Gastroesophageal sphincter (tissue), 4 donors: ENCODE measurements around the gene MBD2. TPM values are rescaled to one million over a fixed set of nuclear protein-coding genes. Genes with fewer than 3 reads are reported as not detected.

Experiments used
- ATAC-seq: fragments of 150-250 bp; one replicate; pipeline ENCODE4 v1.9.1; 2016; ENCODE audit warnings: mild to moderate bottlenecking, moderate library complexity
- H3K27ac ChIP-seq, 4 donors: fragments of 200-600 bp; sonication (generic) in 3 of 4; 1 replicate in 3 of 4; 2 replicates in 1 of 4; pipeline ENCODE4 v1.5.1; 2016 to 2019
- H3K27me3 ChIP-seq: fragments of 200-600 bp; sonication (generic); one replicate; pipeline ENCODE4 v1.5.1; 2019
- H3K36me3 ChIP-seq, 2 donors: fragments of 200-600 bp; sonication (generic); one replicate each; pipeline ENCODE4 v1.5.1; 2019; ENCODE audit warnings: control low read depth in 1 of 2
- H3K4me1 ChIP-seq, 3 donors: fragments of 200-600 bp; sonication (generic); 1 replicate in 2 of 3; 2 replicates in 1 of 3; pipeline ENCODE4 v1.5.1; 2016 to 2019; ENCODE audit warnings: control low read depth in 2 of 3
- H3K4me3 ChIP-seq, 2 donors: fragments of 200-600 bp; sonication (generic); one replicate each; pipeline ENCODE4 v1.5.1; 2019; ENCODE audit warnings: mild to moderate bottlenecking in 1 of 2, moderate library complexity in 1 of 2
- H3K9me3 ChIP-seq, 3 donors: fragments of 200-600 bp; sonication (generic); one replicate each; pipeline ENCODE4 v1.5.1; 2017 to 2019; ENCODE audit warnings: control low read depth in 2 of 3
- CTCF ChIP-seq, 4 experiments: fragments of 200-600 bp in 2 of 4; fragments of 450-650 bp in 2 of 4; sonication (generic) in 1 of 4; IDR thresholded peaks; one replicate each; pipeline ENCODE4 v1.5.1; 2017 to 2019; ENCODE audit warnings: antibody characterized with exemption in 4 of 4, mild to moderate bottlenecking in 2 of 4, moderate library complexity in 2 of 4
- EP300 ChIP-seq: sonication (generic); formaldehyde crosslinking; IDR thresholded peaks from one replicate; pipeline ENCODE4 v1.6.1; 2017; ENCODE audit warnings: antibody characterized with exemption, mild to moderate bottlenecking
- POLR2A ChIP-seq, 2 donors: fragments of 450-650 bp; IDR thresholded peaks; one replicate each; pipeline ENCODE4 v1.6.1; 2017; ENCODE audit warnings: antibody characterized with exemption in 2 of 2, mild to moderate bottlenecking in 2 of 2, moderate library complexity in 1 of 2
- POLR2AphosphoS5 ChIP-seq: sonication (generic); formaldehyde crosslinking; IDR thresholded peaks from one replicate; pipeline ENCODE4 v1.6.1; 2017; ENCODE audit warnings: antibody characterized with exemption
- WGBS, 2 donors: methylation state at CpG; one replicate each; pipeline ENCODE4 v1.1.5; 2018; ENCODE audit warnings: low coverage in 1 of 2; 5-methylcytosine and 5-hydroxymethylcytosine counted together
- total RNA-seq, 4 donors: library from RNA; depleted of rRNA; stranded (reverse); fragments of >200 nt; gene quantifications; one replicate each; pipeline ENCODE4 v1.1.0, GENCODE V29; 2016

The MBD2 gene
- total RNA-seq, 4 donors from 2014 or later, result 29.5 to 48.5 (median 36.1) TPM

DNA sequence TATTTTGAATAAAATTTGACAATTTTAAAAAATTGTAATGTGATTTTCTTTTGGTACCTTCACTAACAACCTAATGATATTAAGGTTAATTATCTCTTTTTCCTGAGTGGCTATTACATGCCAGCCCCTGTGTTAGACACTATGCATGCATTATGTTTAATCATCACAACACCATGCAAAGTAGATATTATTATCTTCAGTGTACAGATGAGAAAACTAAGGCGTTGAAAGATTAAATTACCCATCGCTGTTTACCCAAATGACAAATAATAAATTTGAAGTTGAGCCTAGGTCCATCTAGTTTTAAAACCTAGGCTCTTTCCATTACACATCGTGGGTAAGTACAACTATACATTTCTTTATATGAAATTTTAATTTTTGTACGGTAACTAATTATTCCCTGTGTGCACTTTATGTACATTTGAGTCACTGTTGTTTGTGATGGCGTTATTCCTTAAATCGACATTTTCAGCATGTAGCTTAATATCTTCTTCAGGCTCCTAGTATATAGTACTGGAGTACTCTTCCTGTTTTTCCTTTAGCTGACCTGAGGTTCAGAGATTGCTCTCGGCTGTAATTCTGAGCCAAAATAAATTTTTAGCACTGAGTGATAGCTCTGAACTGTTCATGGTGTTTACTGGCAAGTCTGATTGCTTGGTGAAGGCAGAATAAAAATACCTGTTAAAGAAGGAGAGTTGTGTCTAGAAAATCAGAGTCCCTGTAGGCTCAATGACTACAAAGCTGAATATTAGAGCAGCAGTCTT, 13.9 kb upstream of the MBD2 start:
- H3K9me3 ChIP-seq, result no peaks in the 10 kb centered on the region
- H3K4me3 ChIP-seq, result no peak overlapping the region
- no peaks in the 10 kb centered on the region for H3K27me3 ChIP-seq
- H3K27ac ChIP-seq, result no peak overlapping the region
- no peak for TF ChIP-seq POLR2A (IDR thresholded peaks at IDR 0.05)
- H3K36me3 ChIP-seq, result no peaks in the 10 kb centered on the region
- 67 to 77% methylated on average over 6 to 7 of the region's 7 CpGs for WGBS, 2 donors
- no peak for ATAC-seq
- no peaks in the 10 kb centered on the region for H3K4me1 ChIP-seq

DNA sequence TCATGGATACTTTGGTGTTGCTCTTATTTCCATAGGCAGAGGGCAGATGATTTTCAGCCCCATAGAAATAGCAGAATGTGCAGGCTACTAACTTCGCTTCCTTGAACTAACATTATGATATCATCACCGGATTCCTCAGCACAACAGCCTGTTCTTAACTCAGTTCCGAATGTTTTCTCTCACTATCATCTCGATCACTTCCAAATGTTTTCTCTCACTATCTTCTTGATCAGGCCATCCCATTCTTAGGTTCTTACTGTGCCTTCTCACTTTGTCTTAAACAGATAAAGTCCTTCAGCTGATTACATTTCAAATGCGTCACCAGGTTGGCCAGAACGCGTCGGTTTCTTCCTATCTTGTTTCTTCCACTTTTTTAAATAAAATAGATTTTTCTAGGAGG, 11.4 kb upstream of the MBD2 start:
- no peak for ATAC-seq
- Histone ChIP-seq H3K4me1 (no peaks in the 10 kb centered on the region), H3K27me3 (no peaks in the 10 kb centered on the region), H3K9me3 (no peaks in the 10 kb centered on the region), H3K4me3 (no peak overlapping the region), H3K36me3 (no peaks in the 10 kb centered on the region), H3K27ac (no peak overlapping the region)
- TF ChIP-seq POLR2A (IDR thresholded peaks at IDR 0.05) (no peak), POLR2AphosphoS5 (no peak), CTCF (IDR thresholded peaks at IDR 0.05) (no peak)
- WGBS, 2 donors, result 78 to 87% methylated on average over 8 of the region's 8 CpGs

GRCh38 chr18:54233747-54234146, 9.3 kb upstream of the MBD2 start:
- Histone ChIP-seq H3K27ac (no peak overlapping the region), H3K4me1 (no peaks in the 10 kb centered on the region), H3K36me3 (no peaks in the 10 kb centered on the region), H3K4me3 (no peak overlapping the region), H3K9me3 (no peaks in the 10 kb centered on the region), H3K27me3 (no peaks in the 10 kb centered on the region)
- no peak for ATAC-seq
- 95% methylated on average over 4 to 5 of the region's 5 CpGs for WGBS, 2 donors
- no peak for TF ChIP-seq CTCF (IDR thresholded peaks at IDR 0.05)
- no peak for TF ChIP-seq POLR2A (IDR thresholded peaks at IDR 0.05)
- no peak for TF ChIP-seq EP300
- no peak for TF ChIP-seq POLR2AphosphoS5

- Histone ChIP-seq H3K27me3 (no peaks in the 10 kb centered on the region), H3K9me3 (no peaks in the 10 kb centered on the region), H3K27ac (no peak overlapping the region), H3K4me1 (no peaks in the 10 kb centered on the region), H3K4me3 (no peak overlapping the region), H3K36me3 (no peaks in the 10 kb centered on the region)
- TF ChIP-seq POLR2A (IDR thresholded peaks at IDR 0.05) (no peak), POLR2AphosphoS5 (no peak)
- WGBS, 2 donors, result 85 to 87% methylated on average over 3 of the region's 3 CpGs
- no peak for ATAC-seq
Observed at GRCh38 chr18:54233228-54233625, 8.8 kb upstream of the MBD2 start.

GRCh38 chr18:54232485-54233227, 8.2 kb upstream of the MBD2 start:
- no peaks in the 10 kb centered on the region for H3K4me1 ChIP-seq
- WGBS, 2 donors, result 50 to 60% methylated on average over 5 to 6 of the region's 7 CpGs
- ATAC-seq, result no peak

More at GRCh38 chr18:54232485-54233227, 8.2 kb upstream of the MBD2 start:
- Histone ChIP-seq H3K27me3 (no peaks in the 10 kb centered on the region), H3K36me3 (no peaks in the 10 kb centered on the region), H3K4me3 (no peak overlapping the region), H3K9me3 (no peaks in the 10 kb centered on the region), H3K27ac (no peak overlapping the region)
- TF ChIP-seq POLR2A (IDR thresholded peaks at IDR 0.05) (no peak), EP300 (no peak), CTCF (IDR thresholded peaks at IDR 0.05) (no peak), POLR2AphosphoS5 (no peak)
